Measurements from ENCODE around the gene VAV1.

- TF ChIP-seq, protein P1, sequence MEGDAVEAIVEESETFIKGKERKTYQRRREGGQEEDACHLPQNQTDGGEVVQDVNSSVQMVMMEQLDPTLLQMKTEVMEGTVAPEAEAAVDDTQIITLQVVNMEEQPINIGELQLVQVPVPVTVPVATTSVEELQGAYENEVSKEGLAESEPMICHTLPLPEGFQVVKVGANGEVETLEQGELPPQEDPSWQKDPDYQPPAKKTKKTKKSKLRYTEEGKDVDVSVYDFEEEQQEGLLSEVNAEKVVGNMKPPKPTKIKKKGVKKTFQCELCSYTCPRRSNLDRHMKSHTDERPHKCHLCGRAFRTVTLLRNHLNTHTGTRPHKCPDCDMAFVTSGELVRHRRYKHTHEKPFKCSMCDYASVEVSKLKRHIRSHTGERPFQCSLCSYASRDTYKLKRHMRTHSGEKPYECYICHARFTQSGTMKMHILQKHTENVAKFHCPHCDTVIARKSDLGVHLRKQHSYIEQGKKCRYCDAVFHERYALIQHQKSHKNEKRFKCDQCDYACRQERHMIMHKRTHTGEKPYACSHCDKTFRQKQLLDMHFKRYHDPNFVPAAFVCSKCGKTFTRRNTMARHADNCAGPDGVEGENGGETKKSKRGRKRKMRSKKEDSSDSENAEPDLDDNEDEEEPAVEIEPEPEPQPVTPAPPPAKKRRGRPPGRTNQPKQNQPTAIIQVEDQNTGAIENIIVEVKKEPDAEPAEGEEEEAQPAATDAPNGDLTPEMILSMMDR (IDR thresholded peaks at IDR 0.05; ENCODE audit: insufficient read depth, low read length) = no peak
- no peak for TF ChIP-seq POLR2AphosphoS5 (IDR thresholded peaks at IDR 0.05; ENCODE audit: low read depth)
These were observed 38.3 kb upstream of the VAV1 start for GRCh38 chr19:6734096-6734696.

Data from HL-60 (cell line).